Measurements from ENCODE around the gene RCBTB2.
"Not testable (repeated sequence)": the region's sequence is repeated elsewhere in the genome, so short reads cannot be mapped to it uniquely, and the experiment has no call there.

Gene RCBTB2

DNA sequence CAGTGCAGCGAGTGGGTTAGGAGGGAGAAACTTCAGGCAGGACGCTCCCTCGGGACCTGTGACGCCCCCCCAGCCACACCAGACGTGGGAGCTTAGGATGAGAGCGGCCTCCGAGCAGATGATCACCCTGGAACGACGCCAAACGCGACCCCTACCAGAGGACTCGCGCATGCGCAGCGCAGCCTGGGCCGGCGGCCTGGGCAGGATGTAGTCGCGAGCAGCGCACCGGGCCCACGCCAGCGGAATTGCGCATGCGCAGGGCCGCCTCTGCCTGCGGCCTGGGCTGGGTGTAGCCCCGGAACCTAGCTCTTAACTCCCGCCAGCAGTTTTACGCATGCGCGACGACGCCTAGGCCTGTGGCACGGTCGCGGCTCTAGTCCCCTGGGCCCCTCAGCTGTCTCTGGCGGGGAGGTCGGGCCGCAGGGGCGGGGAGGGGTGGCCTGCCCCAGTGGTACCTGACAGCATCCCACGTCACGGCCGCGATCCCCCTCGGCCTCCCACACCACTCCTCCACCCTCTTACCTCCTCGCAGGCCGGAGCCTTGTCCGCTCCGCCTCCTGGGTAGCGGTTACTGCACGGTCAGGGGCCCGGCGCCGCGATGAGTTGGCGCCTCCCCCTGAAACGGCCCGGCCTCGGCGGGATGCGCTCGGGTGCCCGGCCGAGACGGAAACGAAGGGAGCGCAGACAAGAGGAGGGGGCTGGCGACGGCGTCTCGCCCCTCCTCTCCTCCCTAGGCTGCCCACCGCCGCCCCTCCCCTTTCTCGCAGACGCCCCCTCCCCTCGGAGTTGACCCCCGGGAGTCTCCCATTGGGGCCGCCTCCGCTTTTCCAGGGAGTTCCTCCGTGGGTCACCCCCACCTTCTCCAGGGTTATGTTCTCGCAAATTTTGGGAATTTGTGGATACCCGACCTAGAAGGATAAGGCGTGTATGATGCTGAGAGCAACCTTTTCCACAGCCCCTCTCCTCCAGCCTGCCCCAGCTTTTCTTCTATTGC lies at the start of gene RCBTB2:
RCBTB2 (minus strand) TSS at position 575 of the 994 bp plus-strand sequence. CDS start 11,141 bp downstream, outside the sequence.
- DNase-seq: peak; percentile 74

DNA sequence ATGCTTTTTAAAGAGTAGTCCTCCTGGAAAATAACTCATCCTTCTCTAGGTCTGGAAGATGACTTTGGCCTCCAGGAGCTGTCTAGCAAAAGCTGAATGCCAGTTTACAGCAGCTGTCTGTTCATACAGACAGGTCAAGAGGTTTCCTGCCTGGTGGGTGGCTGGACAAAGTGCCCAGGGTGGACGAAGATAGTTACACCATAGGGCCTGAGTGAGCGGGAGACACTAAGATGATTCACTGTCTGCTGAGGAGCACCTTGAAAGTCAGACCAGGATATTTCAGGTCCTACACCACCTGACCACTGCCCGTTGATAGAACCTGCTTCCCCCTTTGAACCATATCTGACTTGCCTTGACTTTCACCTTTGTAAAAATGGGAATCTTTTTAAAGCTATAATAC lies 49.2 kb upstream of the RCBTB2 start:
- DNase-seq: no peak

DNA sequence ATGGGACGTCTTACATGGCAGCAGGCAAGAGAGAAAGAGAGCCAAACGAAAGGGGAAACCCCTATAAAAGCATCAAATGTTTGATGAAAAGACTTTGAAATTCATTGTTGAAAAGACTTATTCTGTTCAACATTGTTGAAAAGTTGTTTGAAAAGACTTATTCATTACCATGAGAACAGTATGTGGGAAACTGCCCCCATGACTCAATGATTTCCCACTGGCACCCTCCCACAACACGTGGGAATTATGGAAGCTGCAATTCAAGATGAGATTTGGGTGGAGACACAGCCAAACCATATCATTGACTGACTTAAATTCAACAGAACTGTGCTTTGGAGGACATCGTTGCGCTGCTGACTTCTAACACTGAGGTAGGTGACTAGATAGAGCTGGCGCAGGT lies 48.0 kb upstream of the RCBTB2 start:
- no peak for DNase-seq

DNA sequence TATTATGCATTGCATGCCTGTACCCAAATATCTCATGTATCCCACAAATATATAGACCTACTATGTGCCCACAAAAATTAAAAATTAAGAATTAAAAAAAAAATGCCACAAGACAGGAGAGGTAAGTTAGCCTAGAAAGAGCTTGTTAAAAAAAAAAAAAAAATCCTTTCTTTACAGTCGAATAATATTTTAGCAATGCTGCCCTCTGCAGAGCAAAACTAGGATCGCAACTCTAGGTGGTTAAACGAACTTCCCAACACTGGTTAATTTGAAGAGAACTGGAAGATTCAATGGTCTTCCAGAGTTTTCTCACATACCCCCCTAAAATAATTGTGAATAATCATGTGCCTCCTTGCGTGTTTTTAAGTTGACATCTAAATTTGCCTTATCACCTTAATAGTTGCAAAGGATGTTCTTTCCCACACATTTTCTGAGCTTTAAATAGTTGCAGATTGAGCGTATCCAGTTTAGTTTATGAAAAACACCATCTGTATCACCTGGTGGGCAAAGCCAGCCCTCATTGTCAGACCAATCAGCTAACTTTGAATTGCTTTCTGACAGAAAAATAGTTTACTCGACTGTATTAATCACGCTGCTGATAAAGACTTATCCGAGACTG lies 47.4 kb upstream of the RCBTB2 start:
- peak; percentile 75 for DNase-seq

DNA sequence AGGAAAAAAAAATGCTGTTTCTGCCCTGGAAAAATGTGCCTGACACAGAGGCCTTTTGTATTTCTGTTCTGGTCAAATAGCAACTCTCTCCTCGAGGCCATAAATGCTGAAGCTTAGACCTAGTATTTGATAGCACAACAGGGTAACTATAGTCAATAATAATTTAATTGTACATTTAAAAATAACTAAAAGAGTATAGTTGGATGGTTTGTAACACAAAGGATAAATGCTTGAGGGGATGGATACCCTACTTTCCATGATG lies 47.0 kb upstream of the RCBTB2 start:
- DNase-seq: not testable (repeated sequence)

DNA sequence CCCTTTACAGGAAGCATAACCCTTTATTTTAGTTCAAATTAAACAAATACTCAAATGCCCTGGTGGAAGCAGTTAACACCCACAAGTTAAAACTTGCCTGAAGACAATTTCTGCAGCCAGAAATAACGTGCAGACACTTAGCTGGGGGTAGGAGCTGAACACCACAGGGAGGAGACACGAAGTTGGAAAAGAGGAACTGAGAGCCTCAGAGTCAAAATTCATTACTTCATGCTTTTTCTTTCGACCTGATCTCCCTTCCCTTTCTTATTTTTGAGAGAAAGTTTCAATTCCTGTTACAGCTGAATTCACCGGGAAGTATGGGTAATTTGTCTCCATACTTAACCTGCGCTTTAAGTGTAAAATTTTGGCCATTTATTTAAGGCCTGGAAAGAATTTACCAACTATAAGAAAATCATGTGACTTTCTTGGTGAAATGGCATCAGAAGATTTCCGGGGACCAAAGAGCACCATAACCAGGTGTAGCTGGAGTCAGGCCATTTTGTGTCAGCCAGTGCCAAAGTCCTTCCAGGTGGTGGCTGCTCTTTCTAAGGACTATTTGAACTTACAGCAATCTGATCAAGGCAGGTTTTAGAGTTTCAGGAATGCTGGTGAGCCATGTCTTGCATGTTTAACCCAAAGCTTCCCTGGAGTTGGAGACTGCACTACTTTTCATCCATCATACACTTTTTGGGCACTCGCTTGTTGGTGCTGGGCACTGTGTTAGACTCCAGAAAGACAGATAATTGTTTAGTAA lies 46.5 kb upstream of the RCBTB2 start:
- DNase-seq: peak; percentile 83

DNA sequence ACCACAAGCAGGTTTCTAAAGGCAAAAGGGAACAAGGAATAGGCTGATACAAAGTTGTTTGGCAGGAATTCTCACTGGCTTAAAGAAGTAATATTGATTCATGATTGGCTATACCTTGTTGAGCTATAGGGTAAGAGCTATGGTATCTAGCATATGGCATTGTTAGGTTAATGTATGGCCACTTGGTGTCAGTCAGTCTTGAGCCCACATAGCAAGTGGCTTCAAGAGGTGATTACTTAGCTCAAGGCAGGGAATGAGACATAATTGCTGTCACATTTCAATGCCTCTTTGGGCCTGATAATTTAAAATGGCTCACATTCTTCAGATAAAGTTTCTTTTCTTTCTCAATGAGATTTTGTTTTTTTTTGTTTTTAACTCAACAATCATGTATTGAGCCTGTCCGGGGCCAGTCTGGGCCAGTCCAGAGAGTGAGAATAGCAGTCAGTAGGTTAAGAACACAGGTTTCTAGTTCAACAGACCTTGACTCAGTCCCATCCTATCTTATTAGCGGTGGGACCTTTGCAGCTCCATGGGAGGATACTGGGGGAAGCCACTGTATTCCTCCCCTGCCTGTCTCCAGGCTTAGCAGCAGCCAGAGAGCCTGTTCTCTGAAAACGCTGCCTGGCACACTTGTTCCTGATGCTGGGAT lies 45.8 kb upstream of the RCBTB2 start:
- DNase-seq: no peak

- DNase-seq: no peak
Observed at GRCh38 chr13:48576448-48577010, 43.6 kb upstream of the RCBTB2 start.

- DNase-seq: no peak
Observed at GRCh38 chr13:48575031-48575430, 42.2 kb upstream of the RCBTB2 start.

GRCh38 chr13:48574041-48574796 lies 41.3 kb upstream of the RCBTB2 start:
- DNase-seq: no peak

- DNase-seq: no peak
Observed at GRCh38 chr13:48573213-48574007, 40.5 kb upstream of the RCBTB2 start.

- no peak for DNase-seq
Observed at GRCh38 chr13:48571126-48571913, 38.4 kb upstream of the RCBTB2 start.

DNA sequence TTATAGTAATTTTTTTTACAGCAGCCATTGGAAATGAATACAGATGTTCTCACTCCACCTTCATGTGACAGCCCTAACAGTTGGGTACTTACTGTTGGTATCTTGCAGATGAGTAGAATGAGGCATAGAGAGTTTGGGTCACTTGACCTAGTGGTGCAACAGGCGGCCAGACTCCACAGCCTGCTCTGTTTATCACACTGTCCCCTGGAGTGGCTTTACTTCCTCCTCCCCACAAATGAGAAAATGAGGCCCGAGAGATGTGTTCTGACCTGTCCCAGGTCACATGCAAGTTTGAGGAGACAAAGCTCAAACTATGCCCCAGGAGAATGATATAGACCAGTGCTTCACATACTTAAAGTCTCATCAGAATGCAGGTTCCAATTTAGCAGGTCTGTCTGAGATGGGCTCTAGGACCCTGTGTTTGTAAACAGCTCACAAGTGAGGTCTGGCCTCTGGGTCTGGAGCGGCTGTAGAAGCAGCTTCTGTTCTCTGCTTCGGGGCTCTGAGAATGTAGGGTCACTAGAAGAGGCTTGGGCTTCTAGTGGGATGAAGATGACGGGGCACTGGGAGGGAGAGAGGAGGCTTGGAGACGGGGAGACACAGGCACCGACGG lies 37.4 kb upstream of the RCBTB2 start:
- no peak for DNase-seq

DNA sequence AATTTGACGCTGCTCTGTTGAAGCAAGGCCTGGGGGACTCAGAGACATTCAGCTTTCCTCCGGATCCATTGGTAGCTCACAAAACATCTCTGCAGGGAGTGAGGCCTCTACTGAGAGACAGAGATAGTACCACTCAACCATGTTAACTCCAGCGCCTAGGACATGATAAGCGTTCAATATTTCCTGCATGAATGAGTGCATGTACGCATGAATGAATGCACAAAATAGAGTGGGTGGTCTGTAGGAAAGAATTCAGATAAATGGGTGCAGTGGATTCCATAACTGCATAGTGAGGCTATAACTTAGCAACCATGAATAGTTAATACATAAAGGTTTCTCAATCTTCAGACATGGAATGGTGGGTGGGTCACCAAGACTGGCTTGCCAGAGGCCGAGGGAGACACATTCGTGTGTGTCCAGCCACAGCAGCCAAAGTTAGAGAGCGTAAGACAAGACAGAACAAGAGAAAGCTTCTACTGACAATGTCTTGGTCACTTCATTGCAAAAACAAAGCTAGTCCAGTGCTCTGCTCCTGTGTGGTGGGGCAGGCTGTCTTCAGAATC lies 36.3 kb upstream of the RCBTB2 start:
- DNase-seq: no peak

- DNase-seq: no peak
Observed at GRCh38 chr13:48568370-48569103, 35.7 kb upstream of the RCBTB2 start.

- peak; percentile 27 for DNase-seq
Observed at GRCh38 chr13:48567515-48568369, 34.9 kb upstream of the RCBTB2 start.

- no peak for DNase-seq
Observed at GRCh38 chr13:48564056-48564455, 31.2 kb upstream of the RCBTB2 start.

- no peak for DNase-seq
Observed at GRCh38 chr13:48563626-48564025, 30.7 kb upstream of the RCBTB2 start.

Measured in KG1 (cell line).